SK-MEL-5 (cell line): ENCODE results near the gene CAMK2D. TPM values are rescaled to one million over a fixed set of nuclear protein-coding genes. Genes with fewer than 3 reads are reported as not detected.
"Not testable (repeated sequence)": the region's sequence is repeated elsewhere in the genome, so short reads cannot be mapped to it uniquely, and the experiment has no call there.

Experiments used
- DNase-seq: peaks from one replicate; pipeline ENCODE4 v3.0.0-alpha.2; 2016; ENCODE audit warnings: low read depth, low spot score
- in situ Hi-C: cut with HindIII; loops from 2 replicates; pipeline ENCODE4 v1.10.0; 2016; ENCODE audit warnings: low sequenced_read_pairs, high pct_unique_total_duplicates, low pct_unique_long_range_greater_than_20kb
- polyA plus RNA-seq, 2 experiments: library from polyadenylated mRNA; depleted of rRNA; stranded (reverse); fragments of >200 nt; gene quantifications; 2 replicates each; pipeline ENCODE4 v1.2.3, GENCODE V29; 2015
- total RNA-seq: library from RNA; depleted of rRNA; stranded (reverse); fragments of >200 nt; shearing (Covaris generic); gene quantifications from 2 replicates; pipeline ENCODE4 v1.2.3, GENCODE V29; 2014; rRNA removed

CAMK2D gene
- 17.2 and 19.3 TPM in 2 replicates for total RNA-seq
- 9.8 and 18.6 TPM in 2 replicates for polyA plus RNA-seq (2015; cell fraction: cytosol; rRNA removed)
- polyA plus RNA-seq (2015; cell fraction: nucleus; rRNA removed) = 13.7 and 16.6 TPM in 2 replicates

DNA sequence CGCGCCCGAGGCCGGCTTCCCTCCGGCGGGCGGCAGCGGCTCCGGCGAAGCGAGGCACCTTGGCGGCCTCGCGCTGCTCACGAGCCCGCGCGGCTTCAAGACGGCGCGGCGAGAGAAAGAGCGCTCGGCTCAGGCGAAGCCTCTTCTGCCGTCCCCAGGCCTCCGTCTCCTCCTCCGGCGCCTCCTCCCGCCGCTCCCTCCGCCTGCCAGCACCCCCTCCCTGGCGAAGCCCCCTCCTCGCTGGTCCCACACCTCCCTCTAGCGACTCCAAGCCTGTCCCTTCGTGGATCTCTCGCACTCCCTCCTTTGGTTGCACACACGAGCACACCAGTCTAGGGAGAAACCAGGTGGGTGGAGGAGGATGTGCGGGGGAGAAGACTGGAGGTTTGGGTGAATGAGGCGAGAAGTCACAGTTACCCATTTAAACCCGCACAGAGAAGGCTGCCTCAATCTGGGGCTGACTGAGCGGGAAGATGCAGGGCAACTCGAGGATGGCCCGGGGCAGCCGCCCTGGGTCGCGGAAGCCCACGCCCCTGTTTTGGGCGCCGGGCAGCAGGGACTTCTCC lies at the start of gene CAMK2D:
CAMK2D (minus strand) TSS at position 119 of the 566 bp plus-strand sequence. CDS start 670 bp downstream, outside the sequence.
- DNase-seq = peak; percentile 85
- in situ Hi-C loops = no loop called here

DNA sequence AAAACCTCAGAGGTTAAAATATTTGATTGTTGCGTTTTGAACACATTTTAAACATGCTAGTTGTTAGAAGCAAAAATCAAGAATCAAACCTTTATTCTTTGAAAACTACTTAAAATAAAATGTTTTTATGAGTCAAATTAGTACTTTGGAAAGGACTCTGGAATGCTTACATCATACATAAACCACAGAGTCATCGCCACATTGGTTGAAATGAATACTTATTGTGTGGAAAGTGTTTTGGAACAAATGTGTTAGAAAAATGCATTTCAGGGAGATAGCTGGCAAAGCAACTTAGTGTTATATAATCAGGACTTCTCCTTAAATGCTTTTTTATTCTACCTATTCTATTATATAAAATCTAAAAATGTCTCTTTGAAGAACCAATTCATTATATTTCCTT lies 49.4 kb upstream of the CAMK2D start:
- DNase-seq = no peak
- in situ Hi-C loops = no loop called here

DNA sequence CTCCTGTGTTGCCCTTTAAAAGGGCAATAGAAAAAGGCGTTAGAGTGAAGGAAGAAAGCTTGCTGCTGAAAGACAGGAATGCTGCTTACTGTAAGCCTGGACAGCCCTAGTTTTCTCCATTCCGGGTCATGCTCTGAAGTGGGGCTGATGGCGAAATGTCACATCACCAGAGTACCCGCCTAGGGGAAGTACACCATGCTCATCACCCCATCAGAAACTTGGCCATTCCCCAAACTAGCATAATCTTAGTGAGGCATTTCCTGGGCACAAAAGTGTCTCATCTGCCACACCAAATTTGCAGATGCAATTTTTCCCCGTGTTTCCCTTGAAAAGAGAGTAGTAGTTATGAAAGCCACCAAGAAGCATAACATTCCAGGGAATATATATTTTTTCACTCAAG lies 47.8 kb upstream of the CAMK2D start:
- no peak for DNase-seq
- in situ Hi-C loops = no loop called here

DNA sequence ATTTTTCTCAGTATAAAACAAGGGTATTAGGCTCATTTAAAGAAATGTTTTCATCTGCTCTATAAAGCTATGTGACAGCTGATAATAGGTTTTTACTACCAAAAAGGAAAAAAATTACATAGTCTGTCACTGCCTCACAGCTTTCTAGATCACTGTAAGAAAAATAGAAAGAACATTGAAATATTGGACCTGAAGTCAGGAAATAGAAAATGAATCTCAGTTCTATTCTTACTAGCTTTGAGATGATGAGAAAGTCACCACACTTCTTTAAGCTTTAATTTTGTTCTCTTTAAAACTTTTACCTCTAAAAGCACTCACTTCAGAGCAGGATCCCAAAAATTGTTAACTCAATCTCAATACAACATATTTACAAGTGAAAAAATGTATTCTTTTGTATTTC lies 45.3 kb upstream of the CAMK2D start:
- in situ Hi-C loops = no loop called here
- DNase-seq = no peak

DNA sequence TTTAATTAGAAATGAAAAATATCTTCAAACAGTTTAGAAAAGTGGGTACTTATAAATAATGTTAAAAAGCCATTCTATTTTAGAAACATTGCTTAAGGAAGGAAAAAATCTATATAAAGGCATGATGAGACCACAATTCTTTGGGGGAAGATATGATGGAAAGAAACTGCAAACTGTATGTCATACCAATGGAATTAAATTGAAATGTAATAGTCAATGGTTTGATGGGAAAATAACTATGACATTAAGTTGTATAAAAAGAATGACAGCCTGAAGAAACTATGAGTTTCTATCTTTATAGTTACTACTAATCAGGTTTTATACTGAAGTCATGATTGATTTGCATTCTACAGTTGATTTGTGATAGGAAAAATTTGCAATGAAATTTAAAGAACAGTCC lies 40.3 kb upstream of the CAMK2D start:
- DNase-seq = no peak
- in situ Hi-C loops = no loop called here

DNA sequence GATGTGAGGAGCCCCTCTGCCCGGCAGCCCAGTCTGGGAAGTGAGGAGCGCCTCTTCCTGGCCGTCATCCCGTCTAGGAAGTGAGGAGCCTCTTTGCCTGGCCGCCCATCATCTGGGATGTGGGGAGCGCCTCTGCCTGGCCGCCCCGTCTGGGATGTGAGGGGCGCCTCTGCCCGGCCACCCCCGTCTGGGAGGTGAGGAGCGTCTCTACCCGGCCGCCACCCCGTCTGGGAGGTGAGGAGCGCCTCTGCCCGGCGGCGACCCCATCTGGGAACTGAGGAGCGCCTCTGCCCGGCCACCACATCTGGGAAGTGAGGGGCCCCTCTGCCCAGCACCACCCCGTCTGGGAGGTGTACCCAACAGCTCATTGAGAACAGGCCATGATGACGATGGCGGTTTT lies 34.8 kb upstream of the CAMK2D start:
- in situ Hi-C loops = not testable (repeated sequence)

DNA sequence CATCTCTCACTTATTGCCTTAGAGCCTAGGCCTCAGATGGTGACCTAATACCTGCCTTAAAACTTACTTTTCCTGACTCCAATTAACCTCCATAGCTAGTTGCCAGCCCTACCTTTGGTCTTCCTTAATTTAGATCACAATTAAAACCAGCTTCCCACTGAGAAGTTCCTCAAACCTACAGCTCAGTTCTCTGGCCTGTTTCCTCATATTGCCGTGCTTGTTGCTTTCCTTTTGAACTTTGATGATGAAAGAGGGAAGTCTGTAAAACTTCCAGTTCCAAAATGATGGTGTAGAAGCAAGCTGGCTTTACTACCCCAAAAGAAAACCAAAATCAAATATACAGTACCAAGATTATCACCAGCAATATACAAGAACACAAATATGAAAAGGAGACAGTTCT lies 28.9 kb upstream of the CAMK2D start:
- in situ Hi-C loops = no loop called here
- DNase-seq = no peak

More for the DNA sequence above, 34.8 kb upstream of the CAMK2D start:
- not testable (repeated sequence) for DNase-seq

DNA sequence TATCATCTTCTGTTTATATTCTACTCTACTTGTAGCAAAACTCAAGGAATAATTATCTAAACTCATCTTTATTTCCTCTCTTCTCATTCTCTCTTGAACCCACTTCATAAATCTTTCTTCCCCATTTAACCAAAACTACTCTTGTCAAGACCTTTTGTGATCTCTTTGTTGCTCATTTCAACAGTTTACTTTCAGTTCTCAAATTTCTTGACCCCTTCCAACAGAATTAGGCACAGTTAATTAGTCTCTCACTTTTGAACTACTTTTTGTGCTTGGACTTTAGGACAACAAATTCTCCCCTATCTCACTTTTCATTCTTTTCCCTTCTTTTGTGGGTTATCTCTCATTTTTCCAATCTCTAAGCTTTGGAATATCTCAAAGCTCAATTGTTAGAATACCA lies 27.4 kb upstream of the CAMK2D start:
- DNase-seq = no peak
- in situ Hi-C loops = no loop called here

DNA sequence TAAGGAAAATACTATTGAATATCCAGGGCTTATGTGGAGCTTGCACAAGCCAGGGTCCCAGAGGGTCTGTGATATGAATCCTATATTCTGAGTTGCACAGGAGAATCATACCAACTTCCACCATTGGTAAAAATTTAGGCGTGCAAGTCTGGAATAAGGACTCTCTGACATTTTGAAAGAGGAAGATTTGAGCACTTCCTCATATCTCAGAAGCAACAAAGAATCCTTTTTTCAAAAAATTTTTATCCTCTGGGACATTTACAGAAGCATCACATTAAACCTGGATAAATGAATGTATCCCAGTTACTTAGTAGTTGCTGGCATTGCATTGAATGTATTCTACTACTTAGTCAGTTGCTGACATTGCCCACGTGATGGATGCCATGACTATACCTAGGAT lies 24.2 kb upstream of the CAMK2D start:
- in situ Hi-C loops = no loop called here
- no peak for DNase-seq

DNA sequence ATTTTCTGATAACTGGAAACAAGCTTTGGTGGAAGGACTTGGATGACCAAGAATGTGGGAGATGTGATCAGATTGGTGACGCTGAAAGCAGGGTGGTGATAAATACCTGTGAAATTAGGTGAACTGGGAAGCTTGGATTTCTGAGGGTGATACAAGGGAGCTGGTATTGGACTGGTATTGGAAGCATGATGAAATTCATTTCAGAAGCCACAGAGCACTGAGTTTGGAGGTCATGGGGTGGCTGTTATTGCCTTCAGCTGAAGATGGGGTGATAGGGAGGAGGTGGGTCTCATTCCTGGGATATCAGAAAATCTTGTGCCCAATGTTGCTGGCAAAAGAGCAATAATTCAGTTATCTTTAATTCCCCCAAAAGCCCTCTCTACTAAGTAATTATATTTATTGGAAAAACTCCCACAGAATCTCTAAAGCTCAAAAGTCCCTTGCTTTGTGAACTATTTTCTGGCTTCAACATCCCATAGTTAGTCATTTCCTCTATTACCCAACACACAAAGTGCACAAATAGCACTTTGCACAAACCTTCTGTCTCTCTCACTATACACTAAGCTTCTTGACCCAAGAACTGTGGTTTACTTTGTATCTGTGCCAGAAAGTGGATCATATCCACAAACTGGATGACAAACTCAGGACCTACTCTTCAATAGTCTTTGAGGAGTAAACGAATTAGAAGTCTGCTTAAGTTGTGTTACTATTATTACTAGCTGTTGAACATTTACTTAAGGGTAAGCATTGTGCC lies 23.1 kb upstream of the CAMK2D start:
- in situ Hi-C loops = no loop called here
- DNase-seq = peak; percentile 34

DNA sequence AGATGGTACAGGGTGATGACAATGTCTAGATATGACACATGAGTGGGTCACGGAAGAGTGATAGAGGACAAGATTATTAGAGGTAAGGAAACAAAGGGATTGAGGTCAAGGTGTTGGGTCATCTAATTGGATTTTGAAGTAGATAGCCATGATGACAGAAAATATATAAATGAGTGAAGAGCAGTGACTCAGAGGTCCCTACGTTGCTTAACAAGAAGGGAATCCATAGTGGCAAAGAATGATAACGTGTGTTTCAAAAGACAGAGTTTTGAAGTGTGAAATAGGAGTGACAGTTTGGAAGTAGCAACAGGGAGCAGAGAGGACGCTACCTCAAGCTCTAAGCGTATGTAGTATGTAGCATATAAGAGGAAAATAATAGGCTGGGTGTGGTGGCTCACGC lies 22.2 kb upstream of the CAMK2D start:
- DNase-seq = no peak
- in situ Hi-C loops = no loop called here

DNA sequence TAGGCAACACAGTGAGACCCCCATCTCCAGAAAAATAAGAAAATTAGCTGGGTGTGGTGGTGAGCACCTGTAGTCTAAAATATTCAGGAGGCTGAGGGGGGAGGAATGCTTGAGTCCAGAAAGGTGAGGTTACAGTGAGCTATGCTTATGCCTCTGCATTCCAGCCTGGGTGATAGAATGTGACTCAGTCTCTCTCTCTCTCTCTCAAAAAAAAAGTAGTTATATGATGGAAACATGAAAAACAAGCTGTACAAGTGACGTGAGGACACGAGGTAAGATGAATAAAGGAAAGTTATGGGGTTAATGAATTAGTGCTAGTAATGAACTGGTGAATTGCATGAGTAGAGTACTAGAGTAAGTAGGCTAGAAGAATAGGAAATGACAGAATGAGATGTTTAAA lies 21.8 kb upstream of the CAMK2D start:
- no peak for DNase-seq
- in situ Hi-C loops = no loop called here

DNA sequence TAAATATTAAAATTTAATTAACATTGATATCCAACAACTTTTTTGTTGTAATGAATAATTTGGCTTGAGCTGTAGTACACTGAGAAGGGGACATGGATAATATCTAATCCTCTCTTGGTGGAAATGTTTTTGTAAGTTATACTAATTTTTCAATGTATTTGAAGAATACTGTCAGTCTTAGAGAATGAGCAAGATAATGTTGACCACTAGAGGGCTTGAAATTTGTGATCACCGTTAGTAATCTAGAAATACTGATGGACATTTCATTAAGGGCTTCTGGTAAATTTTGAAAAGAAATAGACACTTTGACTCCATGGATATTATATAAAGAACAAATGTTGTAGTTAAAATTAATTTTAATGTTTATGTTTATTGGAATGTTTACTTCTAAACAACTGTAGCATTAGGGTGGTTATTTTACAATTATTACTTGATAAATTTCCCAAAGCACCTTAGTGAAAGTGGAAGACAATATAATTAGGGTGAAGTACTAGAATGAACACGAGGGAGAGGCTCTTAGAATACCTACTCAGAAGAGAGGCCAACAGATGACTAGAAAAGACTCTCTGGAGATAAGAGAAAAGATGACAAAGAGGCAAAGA lies 20.0 kb upstream of the CAMK2D start:
- in situ Hi-C loops = no loop called here
- peak; percentile 52 for DNase-seq

DNA sequence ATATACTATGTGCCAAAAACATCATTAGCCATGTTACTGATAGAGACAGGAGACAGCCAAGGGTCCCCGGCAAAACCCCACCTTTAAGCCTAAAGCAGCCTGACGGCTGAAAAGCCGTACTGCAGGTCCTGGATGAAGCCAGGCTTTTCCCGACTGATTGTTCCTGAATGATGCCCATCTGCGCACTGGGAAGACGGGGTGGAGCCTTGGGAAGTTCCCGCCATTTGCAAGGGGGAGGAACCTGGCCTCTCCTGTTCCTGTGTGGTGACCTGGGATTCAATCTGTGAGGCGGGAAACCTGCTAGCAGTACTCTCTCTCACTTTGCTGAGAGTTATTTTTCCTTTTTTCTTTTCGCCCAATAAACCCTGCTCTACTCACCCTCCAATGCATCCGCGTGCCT lies 15.1 kb upstream of the CAMK2D start:
- in situ Hi-C loops = no loop called here
- DNase-seq = no peak

DNA sequence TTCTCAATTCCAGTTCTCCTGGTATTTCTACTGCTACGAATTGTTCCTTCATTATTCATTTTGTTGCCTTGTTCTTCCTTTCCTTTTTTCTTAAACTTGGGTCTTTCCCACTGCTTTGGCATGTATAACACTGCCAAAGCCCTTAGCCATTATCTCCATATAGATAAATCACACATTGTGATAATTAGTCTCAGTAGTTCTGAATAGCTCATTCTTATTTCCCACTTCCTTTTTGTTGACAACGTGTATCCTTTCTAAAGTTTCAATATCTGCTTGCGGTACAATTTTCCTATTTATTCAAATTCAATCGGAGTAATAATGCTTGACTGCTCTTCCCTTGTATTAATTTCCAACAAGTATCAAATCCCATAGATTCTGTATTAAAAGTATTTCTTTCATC lies 14.5 kb upstream of the CAMK2D start:
- in situ Hi-C loops = no loop called here

DNA sequence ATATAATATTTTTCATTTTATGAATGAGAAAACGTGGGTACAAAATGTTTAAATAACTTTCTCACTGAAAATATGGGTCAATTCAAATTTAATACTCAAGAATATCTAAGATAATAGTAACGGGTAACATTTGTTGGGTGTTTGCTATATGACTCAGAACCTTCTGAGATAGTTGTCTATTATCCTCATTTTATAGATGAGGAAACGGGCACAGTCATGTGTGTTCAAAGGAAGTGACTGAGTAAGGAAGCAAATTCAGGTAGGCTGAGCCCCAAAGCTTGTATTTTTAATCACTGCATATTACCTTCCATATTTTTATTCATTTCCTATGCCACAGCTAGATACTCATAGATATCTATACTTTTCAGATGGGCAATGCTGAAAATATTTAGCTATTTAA lies 12.2 kb upstream of the CAMK2D start:
- in situ Hi-C loops = no loop called here
- DNase-seq = no peak

More for the DNA sequence above, 14.5 kb upstream of the CAMK2D start:
- no peak for DNase-seq

DNA sequence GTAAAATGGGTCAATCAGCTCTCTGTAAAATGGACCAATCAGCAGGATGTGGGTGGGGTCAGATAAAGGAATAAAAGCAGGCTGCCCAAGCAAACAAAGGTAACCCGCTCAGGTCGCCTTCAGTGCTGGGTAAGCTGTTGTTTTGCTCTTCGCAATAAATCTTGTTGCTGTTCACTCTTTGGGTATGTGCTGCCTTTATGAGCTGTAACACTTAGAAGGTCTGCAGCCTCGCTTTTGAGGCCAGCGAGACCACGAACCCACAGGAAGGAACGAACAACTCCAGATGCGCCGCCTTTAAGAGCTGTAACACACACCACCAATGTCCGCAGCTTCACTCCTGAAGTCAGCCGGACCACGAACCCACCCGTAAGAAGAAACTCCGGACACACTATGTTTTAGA lies 11.5 kb upstream of the CAMK2D start:
- in situ Hi-C loops = no loop called here
- no peak for DNase-seq

DNA sequence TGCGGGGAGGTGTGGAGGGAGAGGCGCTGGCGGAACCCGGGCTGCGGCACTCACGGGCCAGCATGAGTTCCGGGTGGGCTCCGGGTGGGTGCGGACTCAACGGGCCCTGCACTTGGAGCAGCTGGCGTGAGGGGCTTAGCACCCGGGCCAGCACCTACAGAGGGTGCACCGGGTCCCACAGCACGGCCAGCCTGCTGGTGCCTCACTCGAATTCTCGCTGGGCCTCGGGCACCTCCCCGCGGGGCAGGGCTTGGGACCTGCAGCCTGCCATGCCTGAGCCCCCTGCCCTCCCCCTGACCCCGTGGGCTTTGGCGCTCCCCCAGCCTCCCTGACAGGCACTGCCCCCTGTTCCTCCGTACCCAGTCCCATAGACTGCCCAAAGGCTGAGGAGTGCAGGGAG lies 10.8 kb upstream of the CAMK2D start:
- DNase-seq = no peak
- in situ Hi-C loops = no loop called here

DNA sequence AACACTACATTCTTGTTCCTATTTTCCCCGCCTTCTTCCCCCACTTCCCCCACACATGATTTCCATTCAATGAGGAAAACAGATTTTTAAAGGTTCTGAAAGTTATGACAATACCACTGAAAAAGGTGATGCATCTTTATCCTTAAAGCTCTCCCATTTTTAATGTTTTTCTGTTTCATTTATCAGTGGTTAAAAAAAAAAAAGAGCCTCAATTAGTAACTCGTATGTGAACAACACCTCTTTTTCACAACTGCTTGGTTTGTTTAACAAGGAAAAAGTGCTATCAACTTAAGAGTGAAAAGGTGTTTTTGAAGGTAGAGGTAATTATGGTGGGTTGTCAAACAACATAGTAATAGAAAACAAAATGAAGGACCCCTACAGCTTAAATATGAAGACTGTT lies 8.2 kb upstream of the CAMK2D start:
- in situ Hi-C loops = no loop called here
- DNase-seq = no peak
